Left ventricle myocardium inferior (tissue), 1 donor: ENCODE measurements around the gene FSIP1. TPM values are rescaled to one million over a fixed set of nuclear protein-coding genes. Genes with fewer than 3 reads are reported as not detected.

Experiments used
- DNase-seq: peaks from one replicate; pipeline ENCODE4 v3.0.0-alpha.2; 2020
- H3K27ac ChIP-seq: fragments of 200-600 bp; replicated peaks from 2 replicates; pipeline ENCODE4 v1.8.0; 2021
- H3K27me3 ChIP-seq: fragments of 200-600 bp; 2 replicates; pipeline ENCODE4 v1.8.0; 2021; ENCODE audit warnings: low read depth
- H3K36me3 ChIP-seq: fragments of 200-600 bp; 2 replicates; pipeline ENCODE4 v1.8.0; 2021
- H3K4me1 ChIP-seq: fragments of 200-600 bp; 2 replicates; pipeline ENCODE4 v1.8.0; 2021
- H3K4me3 ChIP-seq: fragments of 200-600 bp; 2 replicates; pipeline ENCODE4 v1.8.0; 2021; ENCODE audit warnings: mild to moderate bottlenecking, moderate library complexity
- H3K9me3 ChIP-seq: fragments of 200-600 bp; replicated peaks from 2 replicates; pipeline ENCODE4 v1.8.0; 2021
- CTCF ChIP-seq: fragments of 200-600 bp; IDR thresholded peaks from 2 replicates; pipeline ENCODE4 v1.8.0; 2021; ENCODE audit warnings: antibody characterized with exemption, mild to moderate bottlenecking, borderline replicate concordance
- intact Hi-C: fragments of 100-400 bp; cut with micrococcal nuclease; formaldehyde crosslinking; loops from one replicate; pipeline ENCODE4 v1.11.0; 2022
- total RNA-seq: library from RNA; stranded (reverse); fragmentation: NEBNext Ultra II Directional; extraction: Animal tissue kit (Norgen Biotek cat#: 25700); gene quantifications from one replicate; pipeline ENCODE4 v1.2.1, GENCODE V29; 2021
- donor health status: DM: no; HTN: yes; CAD: no; lungs with severe emphysema.

FSIP1 gene
- total RNA-seq, 1 donor from 2014 or later = 1.2 TPM

- H3K27ac ChIP-seq = no peak overlapping the region
Observed at GRCh38 chr15:39642011-39642640, 140.5 kb downstream of the FSIP1 start.

GRCh38 chr15:39641191-39641889 lies 141.3 kb downstream of the FSIP1 start:
- Histone ChIP-seq H3K27me3 (no peaks in the 10 kb centered on the region), H3K9me3 (no peaks in the 10 kb centered on the region), H3K4me1 (peaks cover 23% of the 10 kb centered on the region), H3K27ac (no peak overlapping the region), H3K4me3 (no peak overlapping the region), H3K36me3 (no peaks in the 10 kb centered on the region)
- no peak for DNase-seq
- no peak for TF ChIP-seq CTCF
- intact Hi-C loops = no loop called here

More at GRCh38 chr15:39642011-39642640, 140.5 kb downstream of the FSIP1 start:
- Histone ChIP-seq H3K27me3 (no peaks in the 10 kb centered on the region), H3K4me3 (no peak overlapping the region), H3K9me3 (no peaks in the 10 kb centered on the region), H3K4me1 (peaks cover 23% of the 10 kb centered on the region), H3K36me3 (no peaks in the 10 kb centered on the region)
- intact Hi-C loops = no loop called here
- DNase-seq = no peak
- no peak for TF ChIP-seq CTCF

DNA sequence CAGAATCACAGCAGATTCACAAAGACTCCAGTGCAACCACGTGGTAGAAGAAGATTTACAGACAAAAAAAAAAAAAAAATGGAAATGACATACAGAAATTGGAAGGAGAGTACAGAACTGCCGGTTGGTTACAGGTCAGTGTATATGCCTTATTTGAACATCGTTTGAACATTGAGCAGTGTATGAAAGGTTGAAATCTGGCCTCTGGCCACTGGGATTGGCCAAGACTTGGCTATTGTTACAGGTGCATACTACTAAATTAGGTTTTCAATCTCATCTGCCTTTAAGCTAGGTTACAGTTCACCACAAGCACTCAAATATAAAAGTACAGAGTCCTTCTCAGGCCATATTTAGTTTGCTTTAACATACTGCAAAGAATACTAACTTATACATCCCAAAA lies 142.0 kb downstream of the FSIP1 start:
- no peak for DNase-seq
- Histone ChIP-seq H3K36me3 (no peaks in the 10 kb centered on the region), H3K27me3 (no peaks in the 10 kb centered on the region), H3K4me1 (peaks cover 22% of the 10 kb centered on the region), H3K9me3 (no peaks in the 10 kb centered on the region), H3K4me3 (no peak overlapping the region), H3K27ac (no peak overlapping the region)
- TF ChIP-seq CTCF = no peak
- intact Hi-C loops = no loop called here

- no peak overlapping the region for H3K27ac ChIP-seq
- H3K9me3 ChIP-seq = no peaks in the 10 kb centered on the region
- peaks cover 9% of the 10 kb centered on the region for H3K4me1 ChIP-seq
- intact Hi-C loops = no loop called here
- no peaks in the 10 kb centered on the region for H3K36me3 ChIP-seq
- H3K27me3 ChIP-seq = no peaks in the 10 kb centered on the region
- DNase-seq = no peak
- TF ChIP-seq CTCF = no peak
- H3K4me3 ChIP-seq = no peak overlapping the region
Observed at GRCh38 chr15:39639037-39639436, 143.6 kb downstream of the FSIP1 start.

GRCh38 chr15:39638041-39638440 lies 144.6 kb downstream of the FSIP1 start:
- no peak overlapping the region for H3K4me3 ChIP-seq
- intact Hi-C loops = no loop called here
- H3K9me3 ChIP-seq = no peaks in the 10 kb centered on the region
- no peaks in the 10 kb centered on the region for H3K27me3 ChIP-seq
- H3K36me3 ChIP-seq = no peaks in the 10 kb centered on the region
- no peak for DNase-seq
- peaks cover 9% of the 10 kb centered on the region for H3K4me1 ChIP-seq
- no peak for TF ChIP-seq CTCF
- H3K27ac ChIP-seq = no peak overlapping the region
